ENCODE results near the gene THOC2.

Gene THOC2

DNA sequence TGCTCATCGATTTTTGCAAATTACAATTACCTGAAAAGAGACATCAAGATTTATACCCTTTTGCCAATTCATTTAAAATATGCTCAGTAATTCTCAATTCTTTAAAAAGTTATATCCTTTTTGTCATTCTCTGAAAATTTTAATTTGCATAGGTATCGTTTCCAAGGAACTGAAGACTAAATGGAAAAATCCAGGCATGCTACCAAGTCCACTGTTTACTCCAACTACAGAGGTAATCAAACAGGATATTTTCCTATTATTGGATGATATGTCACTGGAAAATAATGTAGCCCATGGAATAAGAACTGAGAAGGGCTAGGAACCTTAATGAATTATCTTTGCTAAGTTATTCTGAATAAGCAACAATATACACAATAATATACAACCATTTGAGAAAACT, 132.7 kb downstream of the THOC2 start:
- no peaks in the 10 kb centered on the region for H3F3A ChIP-seq (ENCODE audit: low read depth)
- no peaks in the 10 kb centered on the region for H3K4me1 ChIP-seq (ENCODE audit: insufficient read depth, low read length, poor library complexity, severe bottlenecking)
- H2AFZ ChIP-seq (ENCODE audit: low read length) = no peak overlapping the region
- peaks cover 23% of the 10 kb centered on the region; the same call in 1 of the 2 replicates for H3K36me3 ChIP-seq (ENCODE audit: insufficient read depth, low read length)
- H4K20me1 ChIP-seq (ENCODE audit: insufficient read depth, low read length, poor library complexity, severe bottlenecking) = no peaks in the 10 kb centered on the region
- no peaks in the 10 kb centered on the region for H3K9me3 ChIP-seq (ENCODE audit: insufficient read depth, low read depth, low read length)
- H3K4me3 ChIP-seq (ENCODE audit: low read length, poor library complexity, severe bottlenecking) = no peak overlapping the region
- no peaks in the 10 kb centered on the region for H3K9me2 ChIP-seq (replicated peaks; ENCODE audit: low read depth, low read length)
- no peak for TF ChIP-seq EZH2phosphoT487 (IDR thresholded peaks at IDR 0.05; ENCODE audit: borderline replicate concordance)
- TF ChIP-seq, protein P1, sequence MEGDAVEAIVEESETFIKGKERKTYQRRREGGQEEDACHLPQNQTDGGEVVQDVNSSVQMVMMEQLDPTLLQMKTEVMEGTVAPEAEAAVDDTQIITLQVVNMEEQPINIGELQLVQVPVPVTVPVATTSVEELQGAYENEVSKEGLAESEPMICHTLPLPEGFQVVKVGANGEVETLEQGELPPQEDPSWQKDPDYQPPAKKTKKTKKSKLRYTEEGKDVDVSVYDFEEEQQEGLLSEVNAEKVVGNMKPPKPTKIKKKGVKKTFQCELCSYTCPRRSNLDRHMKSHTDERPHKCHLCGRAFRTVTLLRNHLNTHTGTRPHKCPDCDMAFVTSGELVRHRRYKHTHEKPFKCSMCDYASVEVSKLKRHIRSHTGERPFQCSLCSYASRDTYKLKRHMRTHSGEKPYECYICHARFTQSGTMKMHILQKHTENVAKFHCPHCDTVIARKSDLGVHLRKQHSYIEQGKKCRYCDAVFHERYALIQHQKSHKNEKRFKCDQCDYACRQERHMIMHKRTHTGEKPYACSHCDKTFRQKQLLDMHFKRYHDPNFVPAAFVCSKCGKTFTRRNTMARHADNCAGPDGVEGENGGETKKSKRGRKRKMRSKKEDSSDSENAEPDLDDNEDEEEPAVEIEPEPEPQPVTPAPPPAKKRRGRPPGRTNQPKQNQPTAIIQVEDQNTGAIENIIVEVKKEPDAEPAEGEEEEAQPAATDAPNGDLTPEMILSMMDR (conservative IDR thresholded peaks at IDR 0.05; ENCODE audit: low read length) = no peak
- no peak overlapping the region for H3K4me2 ChIP-seq (ENCODE audit: low read depth, low read length, poor library complexity, severe bottlenecking)
- H3K9ac ChIP-seq (ENCODE audit: low read depth, low read length, poor library complexity, severe bottlenecking) = no peak overlapping the region
- no peaks in the 10 kb centered on the region for H3K79me2 ChIP-seq (ENCODE audit: insufficient read depth, low read length)
- no peaks in the 10 kb centered on the region for H3K27me3 ChIP-seq (ENCODE audit: insufficient read depth, low read length, poor library complexity, severe bottlenecking)

DNA sequence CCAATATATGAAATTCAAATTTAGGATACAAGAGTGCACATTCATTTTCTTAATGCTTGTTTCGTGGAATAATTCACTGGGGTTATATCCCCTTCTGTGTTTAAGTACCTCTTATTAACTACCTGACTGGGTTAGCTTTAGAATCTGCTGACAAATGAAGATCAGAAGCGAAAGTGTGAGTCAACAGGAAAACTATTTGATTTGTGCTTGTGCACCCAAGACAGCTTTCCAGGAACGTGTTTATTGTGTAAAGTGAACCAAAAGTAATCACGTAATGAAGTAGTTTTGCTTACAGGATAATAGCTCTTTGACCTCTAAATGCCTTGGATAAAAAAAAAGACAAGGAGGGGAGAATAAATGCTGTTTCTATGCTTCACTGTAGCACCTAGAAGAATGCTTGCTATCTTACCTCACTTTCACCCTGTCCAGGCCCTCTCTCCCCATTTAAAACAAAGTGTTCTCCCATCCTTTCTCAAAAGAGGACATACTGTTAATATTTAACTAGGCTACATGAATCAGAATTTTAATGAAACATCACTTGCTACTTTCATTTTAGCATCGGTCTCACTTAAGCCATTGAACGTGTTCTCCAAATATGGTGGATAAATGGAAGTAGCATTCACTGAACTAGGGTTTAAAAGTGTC, 141.9 kb downstream of the THOC2 start:
- H3K4me3 ChIP-seq (ENCODE audit: low read length, poor library complexity, severe bottlenecking) = no peak overlapping the region

DNA sequence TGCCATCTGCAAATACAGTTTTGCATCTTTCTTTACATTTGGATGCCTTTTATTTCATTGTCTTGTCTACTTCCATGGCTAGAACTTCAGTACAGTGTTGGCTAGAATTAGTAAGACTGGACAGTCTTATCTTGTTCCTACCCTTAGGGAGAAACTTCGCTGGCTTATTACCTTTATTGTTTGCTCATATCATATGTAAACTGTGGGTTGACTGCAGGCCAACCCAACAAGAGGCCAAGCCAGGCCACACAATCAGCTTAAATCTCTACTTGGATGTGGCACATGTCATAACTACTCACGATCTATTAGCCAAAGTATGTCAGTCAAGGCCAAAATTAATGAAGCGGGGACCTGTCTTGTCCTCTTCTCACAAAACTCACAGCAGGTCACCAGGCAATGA, 144.1 kb downstream of the THOC2 start:
- no peaks in the 10 kb centered on the region for H3K9me2 ChIP-seq (replicated peaks; ENCODE audit: low read depth, low read length)
- H3K4me1 ChIP-seq (ENCODE audit: insufficient read depth, low read length, poor library complexity, severe bottlenecking) = no peaks in the 10 kb centered on the region
- H3K27me3 ChIP-seq (ENCODE audit: insufficient read depth, low read length, poor library complexity, severe bottlenecking) = no peaks in the 10 kb centered on the region
- H3K4me3 ChIP-seq (ENCODE audit: low read length, poor library complexity, severe bottlenecking) = no peak overlapping the region
- H3K79me2 ChIP-seq (ENCODE audit: insufficient read depth, low read length) = no peaks in the 10 kb centered on the region
- TF ChIP-seq, protein P1 (conservative IDR thresholded peaks at IDR 0.05; ENCODE audit: low read length) = no peak
- TF ChIP-seq EZH2phosphoT487 (IDR thresholded peaks at IDR 0.05; ENCODE audit: borderline replicate concordance) = no peak
- H4K20me1 ChIP-seq (ENCODE audit: insufficient read depth, low read length, poor library complexity, severe bottlenecking) = no peaks in the 10 kb centered on the region
- H3K36me3 ChIP-seq (ENCODE audit: insufficient read depth, low read length) = no peaks in the 10 kb centered on the region
- H3K9ac ChIP-seq (ENCODE audit: low read depth, low read length, poor library complexity, severe bottlenecking) = no peak overlapping the region
- H3F3A ChIP-seq (ENCODE audit: low read depth) = no peaks in the 10 kb centered on the region
- H2AFZ ChIP-seq (ENCODE audit: low read length) = no peak overlapping the region
- no peak overlapping the region for H3K4me2 ChIP-seq (ENCODE audit: low read depth, low read length, poor library complexity, severe bottlenecking)
- no peaks in the 10 kb centered on the region for H3K9me3 ChIP-seq (ENCODE audit: insufficient read depth, low read depth, low read length)

More for the DNA sequence above, 141.9 kb downstream of the THOC2 start:
- no peaks in the 10 kb centered on the region for H3K27me3 ChIP-seq (ENCODE audit: insufficient read depth, low read length, poor library complexity, severe bottlenecking)
- H2AFZ ChIP-seq (ENCODE audit: low read length) = no peak overlapping the region
- TF ChIP-seq EZH2phosphoT487 (IDR thresholded peaks at IDR 0.05; ENCODE audit: borderline replicate concordance) = no peak
- TF ChIP-seq, protein P1 (conservative IDR thresholded peaks at IDR 0.05; ENCODE audit: low read length) = no peak
- no peak overlapping the region for H3K4me2 ChIP-seq (ENCODE audit: low read depth, low read length, poor library complexity, severe bottlenecking)
- no peaks in the 10 kb centered on the region for H3F3A ChIP-seq (ENCODE audit: low read depth)
- no peaks in the 10 kb centered on the region for H3K79me2 ChIP-seq (ENCODE audit: insufficient read depth, low read length)
- no peaks in the 10 kb centered on the region for H3K4me1 ChIP-seq (ENCODE audit: insufficient read depth, low read length, poor library complexity, severe bottlenecking)
- H3K9me2 ChIP-seq (replicated peaks; ENCODE audit: low read depth, low read length) = no peaks in the 10 kb centered on the region
- H4K20me1 ChIP-seq (ENCODE audit: insufficient read depth, low read length, poor library complexity, severe bottlenecking) = no peaks in the 10 kb centered on the region
- no peaks in the 10 kb centered on the region for H3K9me3 ChIP-seq (ENCODE audit: insufficient read depth, low read depth, low read length)
- H3K36me3 ChIP-seq (ENCODE audit: insufficient read depth, low read length) = no peaks in the 10 kb centered on the region
- H3K9ac ChIP-seq (ENCODE audit: low read depth, low read length, poor library complexity, severe bottlenecking) = no peak overlapping the region

All from Loucy (cell line).